Measurements from ENCODE around the gene C3orf70.

C3orf70 gene

DNA sequence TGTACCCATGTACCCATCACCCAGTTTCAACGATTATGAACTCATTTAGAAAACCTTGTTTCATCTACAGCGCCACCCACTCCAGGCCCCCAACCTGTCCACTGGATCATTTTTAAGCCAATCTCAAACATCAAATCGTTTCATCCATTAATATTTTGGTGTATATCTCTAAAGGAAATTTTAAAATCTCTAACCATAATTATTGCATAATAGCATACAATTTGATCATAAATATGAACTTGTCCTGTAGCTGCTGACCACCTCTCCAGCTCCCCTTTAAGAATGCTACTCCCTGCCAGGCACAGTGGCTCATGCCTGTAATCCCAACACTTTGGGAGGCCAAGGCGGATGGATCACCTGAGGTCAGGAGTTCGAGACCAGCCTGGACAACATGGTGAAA, 2.8 kb upstream of the C3orf70 start:
- no peak overlapping the region for H3K4me3 Mint-ChIP-seq
- DNase-seq (no peak), ATAC-seq (no peak)
- H3K27me3 Mint-ChIP-seq, result peaks cover 40% of the 10 kb centered on the region
- no peaks in the 10 kb centered on the region for H3K4me1 Mint-ChIP-seq
- H3K9me3 Mint-ChIP-seq, result no peaks in the 10 kb centered on the region
- H3K27ac Mint-ChIP-seq, result no peak overlapping the region

DNA sequence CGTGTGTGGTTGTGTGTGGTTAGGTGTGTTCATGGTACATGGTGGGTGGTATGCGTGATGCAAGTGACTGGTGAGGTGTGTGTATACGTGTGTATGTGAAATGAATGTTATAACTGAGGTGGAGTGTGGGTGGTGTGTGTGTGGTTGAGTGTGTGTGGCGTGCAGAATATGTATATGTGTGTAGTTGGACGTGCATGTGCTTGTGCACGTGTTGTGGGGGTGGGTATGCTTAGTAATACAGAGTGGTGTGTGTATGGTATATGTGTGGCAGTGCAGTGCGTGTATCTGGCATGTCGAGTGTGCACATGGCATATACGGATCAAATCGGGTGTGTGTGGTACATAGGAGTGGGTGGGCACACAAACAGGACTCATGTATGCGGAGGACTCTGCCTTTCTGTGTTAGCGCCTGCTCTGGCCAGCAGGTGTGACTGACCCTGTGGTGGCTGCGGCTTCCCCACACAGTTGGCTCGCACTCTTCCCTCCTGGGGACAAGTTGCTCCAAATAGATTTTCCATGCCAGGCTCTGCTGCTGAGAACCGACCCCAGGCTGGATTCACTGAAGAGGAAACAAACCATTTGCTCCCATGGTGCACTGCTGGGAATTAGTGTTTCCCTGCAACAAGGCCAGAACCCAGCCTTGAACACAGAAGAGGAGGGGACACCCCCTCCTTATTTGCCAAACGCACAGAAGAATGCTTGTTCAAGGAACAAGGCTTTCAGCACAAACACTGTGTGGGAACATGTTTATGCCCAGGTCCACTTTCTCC, 1.2 kb upstream of the C3orf70 start:
- H3K4me1 Mint-ChIP-seq, result no peaks in the 10 kb centered on the region
- no peak for ATAC-seq
- H3K9me3 Mint-ChIP-seq, result no peaks in the 10 kb centered on the region
- H3K27ac Mint-ChIP-seq, result no peak overlapping the region
- peaks cover 43% of the 10 kb centered on the region for H3K27me3 Mint-ChIP-seq
- H3K4me3 Mint-ChIP-seq, result no peak overlapping the region
- DNase-seq, result no peak

- H3K4me1 Mint-ChIP-seq, result no peaks in the 10 kb centered on the region
- DNase-seq (peak in 1 of 2 donors; percentile 11), ATAC-seq (peak; percentile 44)
- H3K4me3 Mint-ChIP-seq, result peak overlapping the region; percentile 84 to 94
- H3K27me3 Mint-ChIP-seq, result peaks cover 35% of the 10 kb centered on the region
- H3K9me3 Mint-ChIP-seq, result no peaks in the 10 kb centered on the region
- no peak overlapping the region for H3K27ac Mint-ChIP-seq
These were observed 411 bp upstream of the C3orf70 start for GRCh38 chr3:185153171-185153771.

- peaks cover 32% of the 10 kb centered on the region for H3K27me3 Mint-ChIP-seq
- peak overlapping the region; percentile 80 to 84 for H3K4me3 Mint-ChIP-seq
- no peaks in the 10 kb centered on the region for H3K4me1 Mint-ChIP-seq
- no peak overlapping the region for H3K27ac Mint-ChIP-seq
- H3K9me3 Mint-ChIP-seq, result no peaks in the 10 kb centered on the region
- DNase-seq (no peak), ATAC-seq (no peak)
These were observed 873 bp downstream of the C3orf70 start for GRCh38 chr3:185151964-185152409.

DNA sequence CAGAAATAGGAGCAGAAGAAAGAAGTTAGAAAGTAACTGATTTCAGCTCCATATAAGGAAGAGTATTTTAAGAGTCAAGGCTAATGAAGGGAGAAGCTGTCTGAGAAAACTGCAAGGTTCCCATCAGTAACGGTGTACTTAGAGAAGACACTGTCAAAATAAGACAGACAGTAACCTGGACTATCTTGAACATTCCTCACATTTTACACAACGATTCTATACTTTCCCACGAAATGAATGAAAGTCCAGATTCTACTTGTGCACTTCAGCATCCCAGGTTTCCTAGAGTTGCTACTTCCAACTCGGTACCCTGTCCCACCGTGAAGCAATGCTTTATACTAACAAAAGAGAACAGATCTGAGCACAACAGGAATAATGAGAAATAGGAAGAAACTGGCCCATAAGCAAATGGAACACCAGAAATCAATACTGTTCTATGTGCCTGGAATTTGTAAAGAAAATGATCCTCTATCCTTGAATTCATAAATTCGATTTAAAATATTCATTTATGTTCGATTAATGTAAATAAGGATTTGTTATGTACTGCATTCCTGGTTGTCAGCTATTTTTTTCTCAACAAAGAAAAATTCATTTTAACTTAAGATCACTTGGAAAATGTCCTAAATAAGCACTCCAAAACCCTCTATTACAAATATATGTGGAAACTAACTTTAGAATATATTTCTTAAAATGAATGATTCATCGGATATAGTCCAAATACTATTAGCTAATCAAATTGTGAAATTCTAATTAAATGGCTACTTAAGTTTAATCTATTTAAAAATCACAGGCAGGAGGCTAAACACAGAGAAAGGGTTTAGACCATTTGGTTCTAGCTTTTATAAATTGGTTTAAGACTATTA, 1.5 kb downstream of the C3orf70 start:
- ATAC-seq (no peak), DNase-seq (no peak)
- Mint-ChIP-seq H3K27ac (no peak overlapping the region), H3K4me1 (no peaks in the 10 kb centered on the region), H3K9me3 (no peaks in the 10 kb centered on the region), H3K27me3 (peaks cover 25% of the 10 kb centered on the region), H3K4me3 (no peak overlapping the region)

GRCh38 chr3:185150561-185150960, 2.3 kb downstream of the C3orf70 start:
- ATAC-seq (no peak), DNase-seq (no peak)
- no peak overlapping the region for H3K4me3 Mint-ChIP-seq
- peaks cover 23% of the 10 kb centered on the region for H3K27me3 Mint-ChIP-seq
- H3K27ac Mint-ChIP-seq, result no peak overlapping the region
- H3K4me1 Mint-ChIP-seq, result no peaks in the 10 kb centered on the region
- H3K9me3 Mint-ChIP-seq, result no peaks in the 10 kb centered on the region

- DNase-seq (no peak), ATAC-seq (no peak)
- Mint-ChIP-seq H3K27ac (no peak overlapping the region), H3K9me3 (no peaks in the 10 kb centered on the region), H3K4me1 (no peaks in the 10 kb centered on the region), H3K27me3 (peaks cover 23% of the 10 kb centered on the region), H3K4me3 (no peak overlapping the region)
These were observed 3.3 kb downstream of the C3orf70 start for GRCh38 chr3:185149591-185149990.

- ATAC-seq (no peak), DNase-seq (no peak)
- H3K27ac Mint-ChIP-seq, result no peak overlapping the region
- no peaks in the 10 kb centered on the region for H3K4me1 Mint-ChIP-seq
- H3K9me3 Mint-ChIP-seq, result no peaks in the 10 kb centered on the region
- peaks cover 12% of the 10 kb centered on the region for H3K27me3 Mint-ChIP-seq
- H3K4me3 Mint-ChIP-seq, result no peak overlapping the region
These were observed 7.3 kb downstream of the C3orf70 start for GRCh38 chr3:185145511-185145910.

- Mint-ChIP-seq H3K4me3 (no peak overlapping the region), H3K4me1 (no peaks in the 10 kb centered on the region), H3K27ac (no peak overlapping the region), H3K9me3 (no peaks in the 10 kb centered on the region), H3K27me3 (peaks cover 8% of the 10 kb centered on the region)
- no peak for ATAC-seq
- no peak for DNase-seq
These were observed 8.1 kb downstream of the C3orf70 start for GRCh38 chr3:185144784-185145183.

GRCh38 chr3:185137821-185138220, 15.0 kb downstream of the C3orf70 start:
- Mint-ChIP-seq H3K27ac (no peak overlapping the region), H3K9me3 (no peaks in the 10 kb centered on the region), H3K4me3 (no peak overlapping the region), H3K27me3 (peaks cover 40% of the 10 kb centered on the region), H3K4me1 (no peaks in the 10 kb centered on the region)
- ATAC-seq (no peak), DNase-seq (no peak)

DNA sequence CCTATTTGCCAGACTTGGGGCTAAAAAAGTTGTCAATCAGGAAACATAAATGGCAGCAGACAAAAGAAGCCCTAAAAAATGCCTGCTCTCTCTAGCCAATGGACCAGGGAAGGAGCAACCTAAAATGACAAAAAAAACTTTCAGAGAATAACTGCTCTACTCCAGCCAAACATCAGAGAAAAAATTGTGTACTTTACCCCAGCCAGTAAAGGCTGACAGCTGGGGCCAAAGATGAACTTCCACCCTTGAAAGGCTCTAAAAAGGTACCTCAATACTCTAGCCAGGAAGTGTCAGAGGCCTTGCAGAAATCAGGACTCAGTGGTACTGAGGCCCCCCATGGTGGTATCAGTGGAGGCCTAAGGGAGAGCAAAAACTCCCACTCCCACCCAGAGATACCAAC, 18.4 kb downstream of the C3orf70 start:
- ATAC-seq (no peak), DNase-seq (no peak)
- H3K4me3 Mint-ChIP-seq, result no peak overlapping the region
- H3K27ac Mint-ChIP-seq, result no peak overlapping the region
- peaks cover 58% of the 10 kb centered on the region for H3K27me3 Mint-ChIP-seq
- H3K9me3 Mint-ChIP-seq, result no peaks in the 10 kb centered on the region
- H3K4me1 Mint-ChIP-seq, result no peaks in the 10 kb centered on the region

GRCh38 chr3:185131602-185132256, 21.1 kb downstream of the C3orf70 start:
- peaks cover 43% of the 10 kb centered on the region for H3K27me3 Mint-ChIP-seq
- no peaks in the 10 kb centered on the region for H3K9me3 Mint-ChIP-seq
- H3K4me3 Mint-ChIP-seq, result no peak overlapping the region
- no peak for ATAC-seq
- DNase-seq, result no peak
- no peak overlapping the region for H3K27ac Mint-ChIP-seq
- no peaks in the 10 kb centered on the region for H3K4me1 Mint-ChIP-seq

- Mint-ChIP-seq H3K27ac (no peak overlapping the region), H3K4me1 (no peaks in the 10 kb centered on the region), H3K9me3 (no peaks in the 10 kb centered on the region), H3K27me3 (peaks cover 34% of the 10 kb centered on the region), H3K4me3 (no peak overlapping the region)
- DNase-seq, result no peak
- ATAC-seq, result no peak
These were observed 23.8 kb downstream of the C3orf70 start for GRCh38 chr3:185129083-185129482.

- H3K27me3 Mint-ChIP-seq, result peaks cover 22% of the 10 kb centered on the region
- H3K4me3 Mint-ChIP-seq, result no peak overlapping the region
These were observed 26.7 kb downstream of the C3orf70 start for GRCh38 chr3:185126201-185126600.

GRCh38 chr3:185120126-185120525, 32.7 kb downstream of the C3orf70 start:
- no peak overlapping the region for H3K27ac Mint-ChIP-seq
- H3K4me1 Mint-ChIP-seq, result no peaks in the 10 kb centered on the region
- DNase-seq, result no peak
- no peak for ATAC-seq
- H3K9me3 Mint-ChIP-seq, result peaks cover 0 to 9% of the 10 kb centered on the region in 2 donors
- peaks cover 32% of the 10 kb centered on the region for H3K27me3 Mint-ChIP-seq
- no peak overlapping the region for H3K4me3 Mint-ChIP-seq

More at GRCh38 chr3:185126201-185126600, 26.7 kb downstream of the C3orf70 start:
- ATAC-seq, result no peak
- H3K9me3 Mint-ChIP-seq, result peaks cover 0 to 4% of the 10 kb centered on the region in 2 donors
- no peak overlapping the region for H3K27ac Mint-ChIP-seq
- no peaks in the 10 kb centered on the region for H3K4me1 Mint-ChIP-seq
- DNase-seq, result no peak
